VCaP (cell line): Measurements from ENCODE around the gene MANF.

Experiments used
- H3K27ac ChIP-seq: fragments of 450-650 bp; 2 replicates; pipeline ENCODE4 v1.5.1; 2017
- TF ChIP-seq, protein P1 (sequence below): fragments of 450-650 bp; conservative IDR thresholded peaks from 2 replicates; pipeline ENCODE4 v1.5.1; 2017; ENCODE audit warnings: mild to moderate bottlenecking, moderate library complexity

The MANF gene

DNA sequence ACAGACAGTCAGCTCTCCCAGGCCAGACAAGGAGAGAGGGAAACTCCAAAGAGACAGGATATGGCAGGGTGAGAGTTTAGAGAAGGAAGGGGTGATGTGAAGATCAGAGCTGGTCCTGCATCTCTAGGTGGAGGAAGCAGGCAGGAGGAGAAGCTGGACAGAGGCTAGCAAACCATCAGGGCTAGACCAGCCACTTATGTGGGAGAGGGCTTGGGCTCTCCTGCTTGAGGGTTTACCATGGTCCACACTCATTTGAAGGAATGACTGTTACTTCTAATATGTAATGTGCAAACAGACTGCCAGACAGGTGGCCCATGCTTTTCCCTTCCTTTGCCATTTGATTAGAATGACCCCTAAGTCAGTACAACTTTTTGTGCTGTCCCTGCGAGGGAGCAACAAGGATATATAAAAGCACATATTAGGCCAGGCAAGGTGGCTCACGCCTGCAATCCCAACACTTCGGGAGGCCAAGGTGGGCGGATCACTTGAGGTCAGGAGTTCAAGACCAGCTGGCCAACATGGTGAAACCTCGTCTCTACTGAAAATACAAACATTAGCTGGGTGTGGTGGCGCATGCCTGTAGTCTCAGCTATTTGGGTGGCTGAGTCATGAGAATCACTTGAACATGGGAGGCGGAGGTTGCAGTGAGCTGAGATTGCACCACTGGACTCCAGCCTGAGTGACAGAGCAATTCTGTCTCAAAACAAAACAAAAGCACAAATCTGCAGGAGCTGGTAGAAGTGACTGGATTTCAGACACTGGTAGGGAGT, 41.0 kb upstream of the MANF start:
- TF ChIP-seq, protein P1, sequence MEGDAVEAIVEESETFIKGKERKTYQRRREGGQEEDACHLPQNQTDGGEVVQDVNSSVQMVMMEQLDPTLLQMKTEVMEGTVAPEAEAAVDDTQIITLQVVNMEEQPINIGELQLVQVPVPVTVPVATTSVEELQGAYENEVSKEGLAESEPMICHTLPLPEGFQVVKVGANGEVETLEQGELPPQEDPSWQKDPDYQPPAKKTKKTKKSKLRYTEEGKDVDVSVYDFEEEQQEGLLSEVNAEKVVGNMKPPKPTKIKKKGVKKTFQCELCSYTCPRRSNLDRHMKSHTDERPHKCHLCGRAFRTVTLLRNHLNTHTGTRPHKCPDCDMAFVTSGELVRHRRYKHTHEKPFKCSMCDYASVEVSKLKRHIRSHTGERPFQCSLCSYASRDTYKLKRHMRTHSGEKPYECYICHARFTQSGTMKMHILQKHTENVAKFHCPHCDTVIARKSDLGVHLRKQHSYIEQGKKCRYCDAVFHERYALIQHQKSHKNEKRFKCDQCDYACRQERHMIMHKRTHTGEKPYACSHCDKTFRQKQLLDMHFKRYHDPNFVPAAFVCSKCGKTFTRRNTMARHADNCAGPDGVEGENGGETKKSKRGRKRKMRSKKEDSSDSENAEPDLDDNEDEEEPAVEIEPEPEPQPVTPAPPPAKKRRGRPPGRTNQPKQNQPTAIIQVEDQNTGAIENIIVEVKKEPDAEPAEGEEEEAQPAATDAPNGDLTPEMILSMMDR: no peak
- no peak overlapping the region for H3K27ac ChIP-seq

DNA sequence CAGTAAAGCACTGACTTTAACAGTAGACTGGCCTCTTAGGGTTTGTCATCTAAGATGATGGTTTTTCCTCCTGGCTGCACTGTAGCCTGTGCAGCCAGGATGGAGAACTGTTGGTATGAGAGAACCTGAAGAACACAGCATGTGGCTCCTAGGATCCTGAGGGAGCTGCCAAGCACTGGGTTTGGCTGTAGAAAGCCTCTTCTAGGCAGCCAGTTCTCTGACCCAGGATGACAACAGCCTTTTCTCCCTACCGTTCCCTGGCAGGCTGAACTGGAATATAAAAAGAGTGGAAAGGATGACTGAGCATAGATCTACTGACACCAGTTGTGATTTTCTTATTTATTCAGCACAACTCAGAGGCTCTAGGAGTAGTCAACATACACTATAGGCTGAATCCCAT, 34.3 kb upstream of the MANF start:
- H3K27ac ChIP-seq: no peak overlapping the region
- TF ChIP-seq, protein P1: no peak

DNA sequence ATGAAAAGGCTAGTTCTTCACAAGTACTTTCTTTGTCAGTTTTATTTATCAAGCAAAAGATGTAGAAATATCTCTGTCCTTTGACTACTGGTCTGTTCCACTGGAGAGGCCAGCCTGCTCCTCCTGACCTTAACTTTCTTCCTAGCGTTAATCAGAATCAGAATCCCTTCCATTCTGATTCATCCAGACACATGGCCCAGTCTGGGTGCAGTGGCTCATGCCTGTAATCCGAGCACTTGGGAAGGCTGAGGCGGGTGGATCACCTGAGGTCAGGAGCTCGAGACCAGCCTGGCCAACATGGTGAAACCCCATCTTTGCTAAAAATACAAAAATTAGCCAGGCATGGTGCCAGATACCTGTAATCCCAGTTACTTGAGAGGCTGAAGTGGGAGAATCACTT, 32.0 kb upstream of the MANF start:
- TF ChIP-seq, protein P1: no peak
- H3K27ac ChIP-seq: no peak overlapping the region

DNA sequence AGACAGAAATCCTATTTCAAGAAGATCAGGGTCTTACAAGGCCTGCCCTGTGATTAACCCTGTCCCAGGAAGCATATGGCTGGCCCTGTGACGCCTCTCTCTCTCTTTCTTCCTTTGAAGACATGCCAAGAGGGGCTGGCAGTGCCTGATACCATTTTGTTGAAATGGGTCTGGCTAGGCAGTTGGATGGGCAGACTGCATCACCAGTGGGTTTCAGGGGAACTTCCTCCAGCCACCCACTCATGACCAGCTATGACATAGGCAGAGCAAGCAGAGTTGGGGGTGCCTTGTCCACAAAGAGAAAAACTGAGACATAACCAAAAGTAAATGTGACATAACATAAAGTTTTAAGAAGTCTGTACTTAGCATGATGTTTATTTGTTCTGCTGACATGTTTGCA, 31.4 kb upstream of the MANF start:
- TF ChIP-seq, protein P1: no peak
- no peak overlapping the region for H3K27ac ChIP-seq

DNA sequence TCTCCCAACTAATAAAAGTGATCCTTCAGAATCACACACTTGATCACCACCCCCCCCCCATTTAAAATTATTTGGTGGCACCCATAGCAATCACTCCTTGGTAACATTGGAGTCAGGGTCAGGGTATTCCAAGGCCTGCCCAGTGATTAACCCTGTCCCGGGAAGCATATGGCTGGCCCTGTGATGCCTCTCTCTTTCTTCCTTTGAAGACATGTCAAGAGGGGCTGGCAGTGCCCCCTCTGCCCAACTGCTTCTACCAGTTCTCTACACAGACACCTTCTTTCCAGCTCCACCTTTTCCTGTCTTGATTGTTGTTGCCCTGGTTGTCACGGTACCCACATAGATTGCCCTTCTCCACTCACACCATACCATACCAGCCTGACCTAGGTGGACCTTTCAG, 30.9 kb upstream of the MANF start:
- H3K27ac ChIP-seq: no peak overlapping the region
- TF ChIP-seq, protein P1: no peak

DNA sequence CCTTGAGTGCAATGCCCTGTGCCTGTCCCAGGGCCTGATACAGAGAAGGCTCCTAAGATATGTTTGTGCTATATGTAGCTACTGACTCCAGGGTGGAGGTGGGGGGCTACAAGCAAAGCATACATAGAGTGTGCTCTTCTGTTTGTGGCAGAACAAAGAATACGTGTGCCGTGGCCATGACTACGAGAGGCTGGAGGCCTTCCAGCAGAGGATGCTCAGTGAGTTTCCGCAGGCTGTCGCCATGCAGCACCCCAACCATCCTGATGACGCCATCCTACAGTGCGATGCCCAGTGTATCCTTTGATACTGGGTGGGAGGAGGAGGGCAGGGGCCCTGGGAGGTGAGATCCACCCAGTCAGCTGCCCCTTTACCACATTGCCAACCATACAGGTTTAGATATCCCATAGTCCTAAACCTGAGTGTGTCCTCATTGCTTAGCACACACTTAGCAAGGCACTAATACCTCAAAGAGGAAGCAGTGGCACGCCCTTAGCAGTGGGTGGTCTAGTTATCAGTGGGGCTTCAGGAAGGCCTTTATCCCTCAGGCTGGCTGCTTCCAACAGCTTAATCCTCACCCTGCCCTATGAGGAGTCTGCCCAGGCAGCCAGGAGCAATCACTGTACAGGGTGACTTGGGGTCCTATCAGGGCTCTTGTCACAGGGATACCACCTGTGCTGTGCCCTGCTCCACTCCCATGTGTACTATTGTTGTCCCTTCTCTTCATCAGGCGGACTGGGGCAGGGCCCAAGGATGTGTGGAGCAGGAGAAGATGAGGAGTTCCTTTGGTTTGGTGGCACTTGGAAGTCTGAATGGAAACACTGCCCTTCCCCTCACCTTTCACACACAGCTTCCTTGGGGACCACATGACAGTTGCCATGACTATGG, 30.1 kb upstream of the MANF start:
- no peak overlapping the region for H3K27ac ChIP-seq
- TF ChIP-seq, protein P1: no peak

DNA sequence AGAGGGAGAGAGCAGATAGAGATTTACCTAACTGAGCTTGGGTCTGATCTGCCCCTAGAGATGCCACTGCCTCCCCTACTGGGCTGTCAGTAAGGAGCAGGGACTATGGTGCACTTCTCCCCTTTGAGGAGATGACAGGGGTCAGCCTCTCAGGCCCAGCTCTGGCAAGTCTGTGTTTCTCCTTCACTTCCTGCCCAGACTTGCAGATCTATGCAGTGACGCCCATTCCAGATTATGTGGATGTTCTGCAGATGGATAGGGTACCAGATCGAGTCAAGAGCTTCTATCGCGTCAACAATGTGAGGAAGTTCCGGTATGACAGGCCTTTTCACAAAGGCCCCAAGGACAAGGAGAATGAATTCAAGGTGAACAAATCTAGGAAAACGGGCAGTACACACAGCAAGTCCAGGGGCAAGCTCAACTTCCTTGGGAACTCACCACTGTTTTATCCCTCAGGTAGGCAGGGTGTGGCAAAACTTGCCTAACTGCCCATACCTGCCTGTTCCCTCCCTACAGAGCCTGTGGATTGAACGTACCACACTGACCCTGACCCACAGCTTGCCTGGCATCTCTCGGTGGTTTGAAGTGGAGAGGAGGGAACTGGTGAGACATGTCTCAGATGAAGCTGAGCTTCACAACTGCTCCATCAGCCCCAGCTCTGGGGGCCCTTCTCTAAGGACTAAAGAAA, 29.1 kb upstream of the MANF start:
- H3K27ac ChIP-seq: peak overlapping the region; percentile 35
- TF ChIP-seq, protein P1: no peak
